HepG2 (cell line): ENCODE data around the gene BTN1A1. TPM values are rescaled to one million over a fixed set of nuclear protein-coding genes. Genes with fewer than 3 reads are reported as not detected.
A peak's percentile ranks its signal among the peaks of the same experiment; 100 is the strongest.
"Not testable (repeated sequence)": the region's sequence is repeated elsewhere in the genome, so short reads cannot be mapped to it uniquely, and the experiment has no call there.

Experiments used
- ATAC-seq: fragments of 200-7000 bp; cut with Tn5 transposase; 3 replicates; pipeline ENCODE4 v1.9.1; 2020; ENCODE audit warnings: mild to moderate bottlenecking, moderate library complexity
- BruUV-seq: library from RNA; stranded (reverse); fragments of 400-500 nt; replicated peaks from 2 replicates; lab custom pipeline; 2021; lab: Mats Ljungman, UMichigan
- CTCF ChIA-PET: fragments of 300-600 bp; formaldehyde crosslinking; extraction: SDS; loops from one replicate; lab custom pipeline; 2021; ENCODE audit warnings: low total read pairs, inconsistent platforms, low intra/inter-chr PET ratio; lab: Yijun Ruan, JAX
- POLR2A ChIA-PET: fragments of 350-600 bp; sonication (Branson Sonifier 250); formaldehyde crosslinking; loops from one replicate; lab custom pipeline; 2020; ENCODE audit warnings: antibody characterized with exemption, inconsistent platforms; lab: Yijun Ruan, JAX
- DNase-seq: peaks from one replicate; pipeline ENCODE4 v3.0.0-alpha.2; 2015; ENCODE audit warnings: low spot score
- FAIRE-seq: peaks from 3 replicates; lab custom pipeline; 2011; peaks lifted over from hg19 to GRCh38; lab: Jason Lieb, UNC
- H2AFZ ChIP-seq: one replicate; pipeline ENCODE4 v1.6.1; 2011; ENCODE audit warnings: low read length, inconsistent platforms
- H3K27ac ChIP-seq: fragments of 300-600 bp; 3 replicates; pipeline ENCODE4 v1.8.0; 2011; ENCODE audit warnings: mixed run types, mild to moderate bottlenecking, mixed read lengths, low read length, inconsistent platforms; ENCODE audit not compliant: insufficient read depth; ENCODE audit errors: extremely low read length
- H3K27me3 ChIP-seq, 2 experiments: fragments of 200-600 bp in 1 of 2; 2 replicates in 1 of 2; 3 replicates in 1 of 2; pipeline versions ENCODE4 v1.6.0 to v1.8.0; 2011; ENCODE audit warnings: low read length in 2 of 2, mild to moderate bottlenecking in 2 of 2, moderate library complexity in 2 of 2, inconsistent platforms in 1 of 2; ENCODE audit not compliant: insufficient read depth in 2 of 2, control insufficient read depth in 1 of 2
- H3K36me3 ChIP-seq, 2 experiments: fragments of 200-600 bp in 1 of 2; replicated peaks in 1 of 2; 2 replicates in 1 of 2; 3 replicates in 1 of 2; pipeline versions ENCODE4 v1.5.1 to v1.8.0; 2011; ENCODE audit warnings: low read length in 2 of 2, inconsistent platforms in 1 of 2; ENCODE audit not compliant: insufficient read depth in 2 of 2, control insufficient read depth in 1 of 2
- H3K4me1 ChIP-seq: 2 replicates; pipeline ENCODE4 v1.5.1; 2012; ENCODE audit warnings: low read length, inconsistent platforms; ENCODE audit not compliant: insufficient read depth
- H3K4me2 ChIP-seq: 2 replicates; pipeline ENCODE4 v1.6.0; 2011; ENCODE audit warnings: low read depth, low read length, inconsistent platforms
- H3K4me3 ChIP-seq, 3 experiments: fragments of 200-600 bp in 1 of 3; sonication (generic), shearing (Covaris generic) in 1 of 3; replicated peaks in 1 of 3; 2 replicates each; pipeline ENCODE4 v1.5.1; 2011 to 2016; ENCODE audit warnings: low read length in 3 of 3, inconsistent platforms in 2 of 3, low read depth in 2 of 3, mild to moderate bottlenecking in 2 of 3, control low read depth in 1 of 3, mixed read lengths in 1 of 3; ENCODE audit not compliant: insufficient read depth in 1 of 3
- H3K79me2 ChIP-seq: one replicate; pipeline ENCODE4 v1.6.1; 2011; ENCODE audit warnings: low read length, inconsistent platforms; ENCODE audit not compliant: insufficient read depth
- H3K9ac ChIP-seq: 2 replicates; pipeline ENCODE4 v1.6.0; 2011; ENCODE audit warnings: mild to moderate bottlenecking, low read depth, low read length, inconsistent platforms; ENCODE audit not compliant: insufficient read depth
- H3K9me3 ChIP-seq: 2 replicates; pipeline ENCODE4 v1.5.1; 2012; ENCODE audit warnings: mild to moderate bottlenecking, low read length
- H4K20me1 ChIP-seq: 2 replicates; pipeline ENCODE4 v1.6.0; 2011; ENCODE audit warnings: inconsistent platforms, mild to moderate bottlenecking, low read length, moderate library complexity; ENCODE audit not compliant: insufficient read depth
- CEBPG ChIP-seq: IDR thresholded peaks from 2 replicates; pipeline ENCODE4 v1.6.1; 2016
- FOSL2 ChIP-seq: sonication (generic); formaldehyde crosslinking; IDR thresholded peaks from 2 replicates; pipeline ENCODE4 v1.4.0; 2020; ENCODE audit warnings: missing genetic modification reagents
- FOXA3 ChIP-seq: IDR thresholded peaks from 2 replicates; pipeline ENCODE4 v1.6.1; 2016; ENCODE audit warnings: missing genetic modification reagents, missing compliant biosample characterization
- GATAD2A ChIP-seq: IDR thresholded peaks from 2 replicates; pipeline ENCODE4 v1.6.1; 2016
- SOX13 ChIP-seq, 3 experiments: fragments of 450-650 bp in 1 of 3; sonication (generic) in 1 of 3; formaldehyde crosslinking in 1 of 3; IDR thresholded peaks in 2 of 3; conservative IDR thresholded peaks in 1 of 3; 2 replicates each; pipeline versions ENCODE4 v1.5.0 to v1.6.1; 2016 to 2020; ENCODE audit warnings: antibody characterized with exemption in 1 of 3, mild to moderate bottlenecking in 1 of 3, missing compliant biosample characterization in 1 of 3, missing genetic modification reagents in 1 of 3, moderate library complexity in 1 of 3
- SOX5 ChIP-seq: IDR thresholded peaks from 2 replicates; pipeline ENCODE4 v1.6.1; 2016; ENCODE audit warnings: borderline replicate concordance
- SOX6 ChIP-seq, 2 experiments: fragments of 450-650 bp in 1 of 2; sonication (generic) in 1 of 2; formaldehyde crosslinking in 1 of 2; IDR thresholded peaks; 2 replicates each; pipeline versions ENCODE4 v1.4.0 to v1.6.1; 2017 to 2020; ENCODE audit warnings: antibody characterized with exemption in 1 of 2, mild to moderate bottlenecking in 1 of 2, missing genetic modification reagents in 1 of 2
- ZNF563 ChIP-seq: sonication (generic); formaldehyde crosslinking; IDR thresholded peaks from 2 replicates; pipeline ENCODE4 v1.8.0; 2022; ENCODE audit warnings: mild to moderate bottlenecking, moderate library complexity, missing genetic modification reagents
- ZNF749 ChIP-seq: sonication (generic); formaldehyde crosslinking; IDR thresholded peaks from 2 replicates; pipeline ENCODE4 v1.8.0; 2022; ENCODE audit warnings: mild to moderate bottlenecking, missing genetic modification reagents, moderate library complexity, borderline replicate concordance
- WGBS: methylation state at CpG from one replicate; pipeline ENCODE4 v1.1.6; 2017; ENCODE audit warnings: low lambda C conversion rate; 5-methylcytosine and 5-hydroxymethylcytosine counted together
- in situ Hi-C: cut with HindIII; loops from 2 replicates; pipeline ENCODE4 v1.10.0; 2017; ENCODE audit warnings: low pct_unique_long_range_greater_than_20kb; ENCODE audit not compliant: extremely low pct_ligation_motif_present
- intact Hi-C: fragments of 100-400 bp; cut with micrococcal nuclease; formaldehyde crosslinking; loops from one replicate; pipeline ENCODE4 v1.10.0; 2022; ENCODE audit not compliant: unreplicated experiment
- polyA plus RNA-seq, 8 experiments: library from polyadenylated mRNA; depleted of rRNA in 3 of 8; stranded (reverse) in 7 of 8; unstranded in 1 of 8; fragments of >200 nt; fragmentation: Illumina TruSeq in 4 of 8; extraction: Trizol in 4 of 8; gene quantifications; 2 replicates each; pipeline versions ENCODE4 v1.2.1 to v1.2.3, GENCODE V29; 2011 to 2016; ENCODE audit warnings: low read depth in 4 of 8, missing spikeins in 1 of 8, mixed read lengths in 1 of 8; ENCODE audit not compliant: insufficient read depth in 1 of 8
- total RNA-seq, 5 experiments: library from RNA; depleted of rRNA; stranded (reverse); fragments of >200 nt; fragmentation: Illumina TruSeq; extraction: Trizol; gene quantifications; 2 replicates each; pipeline ENCODE4 v1.2.3, GENCODE V29; 2016; ENCODE audit warnings: low read depth in 1 of 5
- TF ChIP-seq, protein P1 (sequence below): sonication (generic); formaldehyde crosslinking; IDR thresholded peaks from 2 replicates; pipeline ENCODE4 v1.4.0; 2020; ENCODE audit warnings: missing genetic modification reagents, mild to moderate bottlenecking, borderline replicate concordance
- TF ChIP-seq, protein P2 (sequence below): sonication (generic); formaldehyde crosslinking; IDR thresholded peaks from 2 replicates; pipeline ENCODE4 v1.4.0; 2020; ENCODE audit warnings: missing genetic modification reagents, borderline replicate concordance

Gene BTN1A1
- total and polyA plus RNA-seq, 2 of the 13 experiments (the other 11 are each of a cell fraction or from before 2014, with no cell fraction given), result 0.04 TPM; not detected in 1

DNA sequence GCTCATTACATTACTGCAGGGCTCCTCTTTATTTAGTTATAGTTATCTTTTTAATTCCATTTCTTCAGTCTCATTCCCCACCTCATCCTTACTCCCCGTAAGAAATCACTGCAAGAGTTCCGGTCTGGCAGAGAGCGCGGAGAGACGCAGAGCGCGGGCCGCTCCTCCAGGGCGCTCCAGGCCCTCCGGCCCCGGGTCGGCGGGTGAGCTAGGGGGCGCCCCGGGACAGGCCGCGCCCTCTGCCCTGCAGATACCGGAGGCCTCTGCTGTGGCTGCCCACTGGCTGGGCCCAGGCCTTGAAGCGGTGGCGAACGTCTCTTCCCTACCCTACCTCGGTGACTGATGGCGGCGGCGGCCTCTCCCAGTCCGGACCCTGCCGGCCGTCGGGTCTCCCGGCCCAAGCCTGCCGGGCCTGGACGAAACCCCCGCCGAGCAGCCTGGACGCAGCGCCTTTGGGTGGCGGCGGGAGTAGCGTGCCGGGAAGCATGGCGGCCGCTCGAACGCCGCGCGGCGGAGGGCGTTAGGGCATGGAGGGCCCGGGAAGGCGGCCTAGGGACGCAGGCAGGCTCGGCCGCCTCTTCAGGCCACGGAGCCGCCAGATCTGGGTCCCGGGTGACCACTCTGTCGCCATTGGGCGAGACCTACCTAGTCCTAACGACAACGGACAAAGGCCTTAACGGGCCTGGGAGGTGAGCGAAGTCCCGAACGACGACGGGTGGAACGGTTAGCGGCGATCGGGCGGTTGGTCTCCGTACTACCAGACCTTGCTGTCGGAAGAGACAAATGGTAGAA, 21.7 kb downstream of the BTN1A1 start (continued):
- TF ChIP-seq ZNF563 (0 out of 2 replicates have a peak, but pooled peaks have one; percentile 43), ZNF749 (CRISPR knock-in tag) (no peak)
- TF ChIP-seq, protein P1, sequence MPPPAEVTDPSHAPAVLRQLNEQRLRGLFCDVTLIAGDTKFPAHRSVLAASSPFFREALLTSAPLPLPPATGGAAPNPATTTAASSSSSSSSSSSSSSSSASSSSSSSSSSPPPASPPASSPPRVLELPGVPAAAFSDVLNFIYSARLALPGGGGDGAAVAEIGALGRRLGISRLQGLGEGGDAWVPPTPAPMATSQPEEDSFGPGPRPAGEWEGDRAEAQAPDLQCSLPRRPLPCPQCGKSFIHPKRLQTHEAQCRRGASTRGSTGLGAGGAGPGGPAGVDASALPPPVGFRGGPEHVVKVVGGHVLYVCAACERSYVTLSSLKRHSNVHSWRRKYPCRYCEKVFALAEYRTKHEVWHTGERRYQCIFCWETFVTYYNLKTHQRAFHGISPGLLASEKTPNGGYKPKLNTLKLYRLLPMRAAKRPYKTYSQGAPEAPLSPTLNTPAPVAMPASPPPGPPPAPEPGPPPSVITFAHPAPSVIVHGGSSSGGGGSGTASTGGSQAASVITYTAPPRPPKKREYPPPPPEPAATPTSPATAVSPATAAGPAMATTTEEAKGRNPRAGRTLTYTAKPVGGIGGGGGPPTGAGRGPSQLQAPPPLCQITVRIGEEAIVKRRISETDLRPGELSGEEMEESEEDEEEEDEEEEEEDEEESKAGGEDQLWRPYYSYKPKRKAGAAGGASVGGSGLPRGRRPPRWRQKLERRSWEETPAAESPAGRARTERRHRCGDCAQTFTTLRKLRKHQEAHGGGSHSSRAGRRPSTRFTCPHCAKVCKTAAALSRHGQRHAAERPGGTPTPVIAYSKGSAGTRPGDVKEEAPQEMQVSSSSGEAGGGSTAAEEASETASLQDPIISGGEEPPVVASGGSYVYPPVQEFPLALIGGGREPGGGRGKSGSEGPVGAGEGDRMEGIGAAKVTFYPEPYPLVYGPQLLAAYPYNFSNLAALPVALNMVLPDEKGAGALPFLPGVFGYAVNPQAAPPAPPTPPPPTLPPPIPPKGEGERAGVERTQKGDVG (CRISPR knock-in tag), result 0 out of 2 replicates have a peak, but pooled peaks have one; percentile 39

DNA sequence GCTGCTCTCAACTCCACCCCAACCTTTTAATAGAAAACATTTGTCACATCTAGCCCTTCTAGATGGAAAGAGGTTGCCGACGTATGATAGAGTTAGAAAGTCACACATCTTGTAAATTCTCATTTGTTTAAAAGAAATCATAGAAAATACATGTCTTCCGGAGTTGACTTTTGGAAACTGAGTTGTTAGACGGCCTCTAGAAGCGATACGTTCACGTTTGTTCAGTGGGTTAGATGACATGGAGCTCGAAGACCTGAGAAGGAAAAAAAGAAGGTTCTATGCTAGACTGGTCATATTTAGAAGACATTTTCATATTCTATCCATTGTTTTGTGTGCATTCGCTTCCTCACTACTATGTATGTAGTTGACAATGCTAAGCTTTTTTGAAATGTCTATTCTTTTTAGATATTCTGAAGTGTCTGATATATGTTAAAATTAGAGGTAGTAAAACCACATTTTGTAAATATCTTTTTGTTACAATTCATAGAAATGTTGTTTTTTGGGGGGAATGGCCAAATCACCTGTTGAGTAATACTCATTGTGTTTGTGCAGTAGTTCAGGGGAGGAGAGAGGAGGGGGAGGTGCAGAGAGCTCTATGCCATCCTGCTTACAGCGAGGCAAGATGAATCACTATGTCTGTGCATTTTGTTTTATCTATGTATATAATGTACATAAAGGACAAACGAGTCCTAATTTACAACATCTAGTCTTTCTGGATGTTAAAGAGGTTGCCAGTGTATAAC, 22.6 kb downstream of the BTN1A1 start:
- H3K4me1 ChIP-seq, result peaks cover 53% of the 10 kb centered on the region
- H2AFZ ChIP-seq; H3K9ac ChIP-seq; H3K27ac ChIP-seq; H3K79me2 ChIP-seq; ATAC-seq; BruUV-seq; H3K36me3 ChIP-seq; FAIRE-seq; H3K27me3 ChIP-seq; H3K9me3 ChIP-seq; H4K20me1 ChIP-seq; H3K4me3 ChIP-seq; CTCF ChIA-PET; DNase-seq; in situ Hi-C loops; TF ChIP-seq SOX6, SOX13 (IDR thresholded peaks at IDR 0.05): not testable (repeated sequence)
- intact Hi-C loops, result loop anchor here (5.0 kb wide), 1 partner anchor 65 kb away; the partner anchor contains the start of gene BTN2A1
- WGBS, result 59% methylated on average over 11 of the region's 11 CpGs
- TF ChIP-seq CEBPG (CRISPR knock-in tag), result peak; percentile 73
- TF ChIP-seq GATAD2A, result 0 out of 2 replicates have a peak, but pooled peaks have one; percentile 13
- peak; percentile 53; the same call in 1 of the 2 replicates for TF ChIP-seq SOX6 (CRISPR knock-in tag; IDR thresholded peaks at IDR 0.05)
- TF ChIP-seq SOX13 (CRISPR knock-in tag; conservative IDR thresholded peaks at IDR 0.05 in 1 of 2, IDR thresholded peaks at IDR 0.05 in 1 of 2), result peak in 1 of 2 experiments; percentile 41; a peak in 1 of 4 replicates
- TF ChIP-seq FOSL2, result 0 out of 2 replicates have a peak, but pooled peaks have one; percentile 27
- 0 out of 2 replicates have a peak, but pooled peaks have one; percentile 14 for TF ChIP-seq FOXA3 (CRISPR knock-in tag)
- TF ChIP-seq, protein P2, sequence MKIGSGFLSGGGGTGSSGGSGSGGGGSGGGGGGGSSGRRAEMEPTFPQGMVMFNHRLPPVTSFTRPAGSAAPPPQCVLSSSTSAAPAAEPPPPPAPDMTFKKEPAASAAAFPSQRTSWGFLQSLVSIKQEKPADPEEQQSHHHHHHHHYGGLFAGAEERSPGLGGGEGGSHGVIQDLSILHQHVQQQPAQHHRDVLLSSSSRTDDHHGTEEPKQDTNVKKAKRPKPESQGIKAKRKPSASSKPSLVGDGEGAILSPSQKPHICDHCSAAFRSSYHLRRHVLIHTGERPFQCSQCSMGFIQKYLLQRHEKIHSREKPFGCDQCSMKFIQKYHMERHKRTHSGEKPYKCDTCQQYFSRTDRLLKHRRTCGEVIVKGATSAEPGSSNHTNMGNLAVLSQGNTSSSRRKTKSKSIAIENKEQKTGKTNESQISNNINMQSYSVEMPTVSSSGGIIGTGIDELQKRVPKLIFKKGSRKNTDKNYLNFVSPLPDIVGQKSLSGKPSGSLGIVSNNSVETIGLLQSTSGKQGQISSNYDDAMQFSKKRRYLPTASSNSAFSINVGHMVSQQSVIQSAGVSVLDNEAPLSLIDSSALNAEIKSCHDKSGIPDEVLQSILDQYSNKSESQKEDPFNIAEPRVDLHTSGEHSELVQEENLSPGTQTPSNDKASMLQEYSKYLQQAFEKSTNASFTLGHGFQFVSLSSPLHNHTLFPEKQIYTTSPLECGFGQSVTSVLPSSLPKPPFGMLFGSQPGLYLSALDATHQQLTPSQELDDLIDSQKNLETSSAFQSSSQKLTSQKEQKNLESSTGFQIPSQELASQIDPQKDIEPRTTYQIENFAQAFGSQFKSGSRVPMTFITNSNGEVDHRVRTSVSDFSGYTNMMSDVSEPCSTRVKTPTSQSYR, result peak; percentile 92
- 0 out of 2 replicates have a peak, but pooled peaks have one; percentile 22 for TF ChIP-seq SOX5 (CRISPR knock-in tag)
- POLR2A ChIA-PET, result interaction anchor here (1.1 to 1.8 kb wide), 2 partner anchors 10 to 15 kb away, joined by 7 to 8 read pairs; partner anchors contain the start of gene HMGN4
- peak overlapping the region; percentile 42 for H3K4me2 ChIP-seq
